K562 (cell line): ENCODE measurements around the gene TMEM120A. TPM values are rescaled to one million over a fixed set of nuclear protein-coding genes. Genes with fewer than 3 reads are reported as not detected.

ENCODE experiments used
- GABPB1 ChIP-seq: sonication (generic); formaldehyde crosslinking; IDR thresholded peaks from 2 replicates; pipeline ENCODE4 v1.8.0; 2022; ENCODE audit warnings: mild to moderate bottlenecking, missing genetic modification reagents
- HDAC2 ChIP-seq: fragments of 450-650 bp; IDR thresholded peaks from 2 replicates; pipeline ENCODE4 v1.6.1; 2016; ENCODE audit warnings: mild to moderate bottlenecking
- HNRNPL ChIP-seq: fragments of 200-400 bp; formaldehyde crosslinking; IDR thresholded peaks from 2 replicates; pipeline ENCODE4 v1.6.1; 2017; ENCODE audit warnings: low read depth, mild to moderate bottlenecking, low read length
- KDM1A ChIP-seq, 2 experiments: fragments of 450-650 bp; IDR thresholded peaks; 2 replicates each; pipeline ENCODE4 v1.6.1; 2016; ENCODE audit warnings: mild to moderate bottlenecking in 2 of 2
- KDM5B ChIP-seq: fragments of 200-600 bp; sonication (generic); IDR thresholded peaks from 2 replicates; pipeline ENCODE4 v1.6.1; 2012; ENCODE audit warnings: low read depth, mild to moderate bottlenecking, moderate library complexity, low read length, control low read depth, inconsistent platforms; ENCODE audit not compliant: insufficient replicate concordance
- MTA3 ChIP-seq: fragments of 450-650 bp; formaldehyde crosslinking; IDR thresholded peaks from 2 replicates; pipeline ENCODE4 v1.6.1; 2017; ENCODE audit warnings: mild to moderate bottlenecking, borderline replicate concordance
- MYC ChIP-seq, 2 experiments: fragments of 250-450 bp in 1 of 2; sonication (Bioruptor Pico) in 1 of 2; IDR thresholded peaks; 2 replicates each; pipeline versions ENCODE4 v1.5.1 to v1.6.1; 2012 to 2021; ENCODE audit warnings: low read depth in 2 of 2, borderline replicate concordance in 1 of 2, improper control_type of control experiment in 1 of 2, low read length in 1 of 2, mild to moderate bottlenecking in 1 of 2, moderate library complexity in 1 of 2
- NKRF ChIP-seq: fragments of 450-650 bp; IDR thresholded peaks from 2 replicates; pipeline ENCODE4 v1.6.1; 2016; ENCODE audit warnings: borderline replicate concordance
- NR2C2 ChIP-seq, 2 experiments: fragments of 200-800 bp in 1 of 2; sonication (Bioruptor generic) in 1 of 2; sonication (generic) in 1 of 2; formaldehyde crosslinking in 1 of 2; IDR thresholded peaks; 2 replicates each; pipeline versions ENCODE4 v1.6.1 to v1.8.0; 2016 to 2022; ENCODE audit warnings: mild to moderate bottlenecking in 1 of 2, missing compliant biosample characterization in 1 of 2, missing genetic modification characterization in 1 of 2, missing genetic modification reagents in 1 of 2
- PCBP1 ChIP-seq: fragments of 200-400 bp; formaldehyde crosslinking; IDR thresholded peaks from 2 replicates; pipeline ENCODE4 v1.6.1; 2018; ENCODE audit warnings: mild to moderate bottlenecking, low read depth, low read length; ENCODE audit not compliant: poor library complexity, severe bottlenecking
- ZNF282 ChIP-seq: sonication (generic); formaldehyde crosslinking; IDR thresholded peaks from 2 replicates; pipeline ENCODE4 v1.8.1; 2023; ENCODE audit warnings: missing genetic modification reagents
- ZNF699 ChIP-seq: fragments of 250-450 bp; sonication (Bioruptor Pico); IDR thresholded peaks from 2 replicates; pipeline ENCODE4 v1.8.0; 2021; ENCODE audit warnings: mild to moderate bottlenecking, moderate library complexity; ENCODE audit not compliant: insufficient replicate concordance
- ZNF76 ChIP-seq: fragments of 250-450 bp; sonication (Bioruptor Pico); IDR thresholded peaks from 2 replicates; pipeline ENCODE4 v1.4.0; 2020; ENCODE audit warnings: mild to moderate bottlenecking, moderate library complexity, borderline replicate concordance
- ZNF830 ChIP-seq: fragments of 250-450 bp; sonication (Bioruptor Pico); IDR thresholded peaks from 2 replicates; pipeline ENCODE4 v1.5.0; 2021; ENCODE audit warnings: mild to moderate bottlenecking
- polyA plus RNA-seq, 8 experiments: library from polyadenylated mRNA; depleted of rRNA in 4 of 8; stranded (reverse) in 5 of 8; unstranded in 3 of 8; fragments of >200 nt; fragmentation: Nextera tagmentation in 2 of 8; fragmentation: Illumina TruSeq in 1 of 8; extraction: Ambion mirVana in 2 of 8; extraction: Trizol in 1 of 8; gene quantifications; 2 replicates each; pipeline versions ENCODE4 v1.2.1 to v1.2.3, GENCODE V29; 2011 to 2014; ENCODE audit warnings: inconsistent platforms in 1 of 8, missing spikeins in 1 of 8
- total RNA-seq, 7 experiments: library from RNA; depleted of rRNA in 6 of 7; stranded (reverse); fragments of >200 nt in 6 of 7; fragmentation: Illumina TruSeq in 2 of 7; extraction: Trizol in 2 of 7; gene quantifications; 2 replicates each; pipeline versions ENCODE4 v1.2.1 to v1.2.3, GENCODE V29; 2011 to 2021; ENCODE audit warnings: low replicate concordance in 1 of 7
- TF ChIP-seq, protein P1 (sequence below): sonication (generic); formaldehyde crosslinking; IDR thresholded peaks from 2 replicates; pipeline ENCODE4 v1.8.1; 2023; ENCODE audit warnings: mild to moderate bottlenecking, missing genetic modification reagents
- TF ChIP-seq, protein P2 (sequence below): sonication (generic); formaldehyde crosslinking; IDR thresholded peaks from 2 replicates; pipeline ENCODE4 v1.8.1; 2022; ENCODE audit warnings: missing genetic modification reagents
- TF ChIP-seq, protein P3 (sequence below), 2 experiments: IDR thresholded peaks; 2 replicates each; pipeline ENCODE4 v1.6.1; 2012; ENCODE audit warnings: improper control_type of control experiment in 2 of 2, low read depth in 2 of 2, low read length in 2 of 2, borderline replicate concordance in 1 of 2

TMEM120A gene
- total and polyA plus RNA-seq, 9 of the 15 experiments (the other 6 are each of a cell fraction or from before 2014, with no cell fraction given), result 2.3 to 90.2 (median 22.9) TPM

GRCh38 chr7:75994388-75995051, at the start of gene TMEM120A (continued):
- peak; percentile 81 for TF ChIP-seq PCBP1
- TF ChIP-seq MYC (IDR thresholded peaks at IDR 0.05; ENCODE audit: low read depth, low read length), result 0 out of 2 replicates have a peak, but pooled peaks have one; percentile 45
- TF ChIP-seq MYC (CRISPR knock-in tag; IDR thresholded peaks at IDR 0.05; ENCODE audit: borderline replicate concordance, low read depth), result no peak
- TF ChIP-seq, protein P1, sequence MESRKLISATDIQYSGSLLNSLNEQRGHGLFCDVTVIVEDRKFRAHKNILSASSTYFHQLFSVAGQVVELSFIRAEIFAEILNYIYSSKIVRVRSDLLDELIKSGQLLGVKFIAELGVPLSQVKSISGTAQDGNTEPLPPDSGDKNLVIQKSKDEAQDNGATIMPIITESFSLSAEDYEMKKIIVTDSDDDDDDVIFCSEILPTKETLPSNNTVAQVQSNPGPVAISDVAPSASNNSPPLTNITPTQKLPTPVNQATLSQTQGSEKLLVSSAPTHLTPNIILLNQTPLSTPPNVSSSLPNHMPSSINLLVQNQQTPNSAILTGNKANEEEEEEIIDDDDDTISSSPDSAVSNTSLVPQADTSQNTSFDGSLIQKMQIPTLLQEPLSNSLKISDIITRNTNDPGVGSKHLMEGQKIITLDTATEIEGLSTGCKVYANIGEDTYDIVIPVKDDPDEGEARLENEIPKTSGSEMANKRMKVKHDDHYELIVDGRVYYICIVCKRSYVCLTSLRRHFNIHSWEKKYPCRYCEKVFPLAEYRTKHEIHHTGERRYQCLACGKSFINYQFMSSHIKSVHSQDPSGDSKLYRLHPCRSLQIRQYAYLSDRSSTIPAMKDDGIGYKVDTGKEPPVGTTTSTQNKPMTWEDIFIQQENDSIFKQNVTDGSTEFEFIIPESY, result no peak
- no peak; the same call in 1 of the 2 replicates for TF ChIP-seq ZNF282 (CRISPR knock-in tag)
- no peak for TF ChIP-seq ZNF699 (CRISPR knock-in tag)
- TF ChIP-seq NR2C2 (CRISPR knock-in tag; IDR thresholded peaks at IDR 0.05), result 0 out of 2 replicates have a peak, but pooled peaks have one; percentile 52
- TF ChIP-seq NR2C2 (tag; IDR thresholded peaks at IDR 0.05), result peak; percentile 96
- TF ChIP-seq HNRNPL, result 0 out of 2 replicates have a peak, but pooled peaks have one; percentile 14
- TF ChIP-seq ZNF830 (CRISPR knock-in tag), result no peak; the same call in 1 of the 2 replicates
- peak; percentile 11; the same call in 1 of the 2 replicates for TF ChIP-seq ZNF76 (CRISPR knock-in tag)
- peak; percentile 63 for TF ChIP-seq NKRF
- TF ChIP-seq GABPB1 (CRISPR knock-in tag), result peak; percentile 69; the same call in 1 of the 2 replicates
- TF ChIP-seq, protein P2, sequence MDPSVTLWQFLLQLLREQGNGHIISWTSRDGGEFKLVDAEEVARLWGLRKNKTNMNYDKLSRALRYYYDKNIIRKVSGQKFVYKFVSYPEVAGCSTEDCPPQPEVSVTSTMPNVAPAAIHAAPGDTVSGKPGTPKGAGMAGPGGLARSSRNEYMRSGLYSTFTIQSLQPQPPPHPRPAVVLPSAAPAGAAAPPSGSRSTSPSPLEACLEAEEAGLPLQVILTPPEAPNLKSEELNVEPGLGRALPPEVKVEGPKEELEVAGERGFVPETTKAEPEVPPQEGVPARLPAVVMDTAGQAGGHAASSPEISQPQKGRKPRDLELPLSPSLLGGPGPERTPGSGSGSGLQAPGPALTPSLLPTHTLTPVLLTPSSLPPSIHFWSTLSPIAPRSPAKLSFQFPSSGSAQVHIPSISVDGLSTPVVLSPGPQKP (CRISPR knock-in tag), result no peak
- TF ChIP-seq KDM1A (IDR thresholded peaks at IDR 0.05), result peak in 1 of 2 experiments; percentile 80; a peak in 3 of 4 replicates
- TF ChIP-seq HDAC2, result no peak; the same call in 1 of the 2 replicates
- TF ChIP-seq, protein P3, sequence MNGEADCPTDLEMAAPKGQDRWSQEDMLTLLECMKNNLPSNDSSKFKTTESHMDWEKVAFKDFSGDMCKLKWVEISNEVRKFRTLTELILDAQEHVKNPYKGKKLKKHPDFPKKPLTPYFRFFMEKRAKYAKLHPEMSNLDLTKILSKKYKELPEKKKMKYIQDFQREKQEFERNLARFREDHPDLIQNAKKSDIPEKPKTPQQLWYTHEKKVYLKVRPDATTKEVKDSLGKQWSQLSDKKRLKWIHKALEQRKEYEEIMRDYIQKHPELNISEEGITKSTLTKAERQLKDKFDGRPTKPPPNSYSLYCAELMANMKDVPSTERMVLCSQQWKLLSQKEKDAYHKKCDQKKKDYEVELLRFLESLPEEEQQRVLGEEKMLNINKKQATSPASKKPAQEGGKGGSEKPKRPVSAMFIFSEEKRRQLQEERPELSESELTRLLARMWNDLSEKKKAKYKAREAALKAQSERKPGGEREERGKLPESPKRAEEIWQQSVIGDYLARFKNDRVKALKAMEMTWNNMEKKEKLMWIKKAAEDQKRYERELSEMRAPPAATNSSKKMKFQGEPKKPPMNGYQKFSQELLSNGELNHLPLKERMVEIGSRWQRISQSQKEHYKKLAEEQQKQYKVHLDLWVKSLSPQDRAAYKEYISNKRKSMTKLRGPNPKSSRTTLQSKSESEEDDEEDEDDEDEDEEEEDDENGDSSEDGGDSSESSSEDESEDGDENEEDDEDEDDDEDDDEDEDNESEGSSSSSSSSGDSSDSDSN (IDR thresholded peaks at IDR 0.05; ENCODE audit: borderline replicate concordance in 1 of 2, low read depth in 2 of 2, low read length in 2 of 2), result peak; percentile 28 to 81; a peak in 1 of 4 replicates
- 0 out of 2 replicates have a peak, but pooled peaks have one; percentile 63 for TF ChIP-seq MTA3
- TF ChIP-seq KDM5B, result peak; percentile 85
